K562 (cell line): ENCODE data around the gene SAXO1.

ENCODE experiments used
- LARP7 ChIP-seq: fragments of 450-650 bp; IDR thresholded peaks from 2 replicates; pipeline ENCODE4 v1.6.1; 2016
- LCOR ChIP-seq: sonication (generic); formaldehyde crosslinking; IDR thresholded peaks from 2 replicates; pipeline ENCODE4 v1.8.0; 2022; ENCODE audit warnings: mild to moderate bottlenecking, missing genetic modification reagents
- NFATC3 ChIP-seq: fragments of 450-650 bp; IDR thresholded peaks from 2 replicates; pipeline ENCODE4 v1.6.1; 2017; ENCODE audit warnings: mild to moderate bottlenecking
- PHF20 ChIP-seq: fragments of 450-650 bp; IDR thresholded peaks from 2 replicates; pipeline ENCODE4 v1.6.1; 2018; ENCODE audit not compliant: partially characterized antibody
- POLR2AphosphoS5 ChIP-seq: IDR thresholded peaks from 2 replicates; pipeline ENCODE4 v1.6.1; 2011; ENCODE audit warnings: mild to moderate bottlenecking, low read depth, low read length, moderate library complexity; ENCODE audit not compliant: control insufficient read depth, insufficient read depth
- TAF1 ChIP-seq: IDR thresholded peaks from 2 replicates; pipeline ENCODE4 v1.6.1; 2011; ENCODE audit warnings: mild to moderate bottlenecking, low read length, moderate library complexity; ENCODE audit not compliant: insufficient read depth, control insufficient read depth, severe bottlenecking; ENCODE audit errors: extremely low read depth
- ZNF561 ChIP-seq: fragments of 450-650 bp; formaldehyde crosslinking; conservative IDR thresholded peaks from 2 replicates; pipeline ENCODE4 v1.4.0; 2020; ENCODE audit warnings: mild to moderate bottlenecking, moderate library complexity
- TF ChIP-seq, protein P1 (sequence below): sonication (generic); formaldehyde crosslinking; IDR thresholded peaks from 2 replicates; pipeline ENCODE4 v1.8.0; 2022; ENCODE audit warnings: missing genetic modification reagents, mild to moderate bottlenecking, borderline replicate concordance
- TF ChIP-seq, protein P2 (sequence below), 3 experiments: IDR thresholded peaks in 2 of 3; conservative IDR thresholded peaks in 1 of 3; 2 replicates each; pipeline ENCODE4 v1.5.1; 2011 to 2012; ENCODE audit warnings: low read length in 3 of 3, mild to moderate bottlenecking in 3 of 3, control low read depth in 2 of 3, improper control_type of control experiment in 1 of 3, inconsistent platforms in 1 of 3, low read depth in 1 of 3, mixed read lengths in 1 of 3, moderate library complexity in 1 of 3; ENCODE audit not compliant: insufficient read depth in 2 of 3

DNA sequence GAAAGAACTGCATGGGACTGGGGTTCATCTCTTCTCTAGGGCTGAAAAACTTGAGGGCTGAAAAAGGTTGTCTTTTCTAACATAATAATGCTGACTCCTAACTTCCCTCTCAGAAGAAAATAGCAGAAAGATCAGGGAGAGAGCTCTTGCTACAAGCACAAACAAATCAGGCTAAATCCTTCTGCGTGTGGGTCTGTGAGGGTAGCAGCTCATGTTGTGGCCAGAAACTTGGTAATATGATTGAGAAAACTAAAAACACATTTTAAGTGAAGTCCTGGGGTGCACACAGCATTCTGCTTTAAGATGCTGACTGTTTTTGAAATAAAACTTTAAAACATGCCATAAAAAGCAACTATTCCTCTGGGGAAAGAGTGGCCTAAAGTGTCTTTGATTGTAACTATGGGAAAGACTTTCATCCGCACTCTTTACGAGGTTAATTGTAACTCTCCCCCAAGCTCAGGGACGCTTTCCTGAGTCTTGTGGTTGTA is 56.7 kb downstream of the SAXO1 start:
- TF ChIP-seq ZNF561 (CRISPR knock-in tag) (no peak), POLR2AphosphoS5 (no peak), NFATC3 (no peak), TAF1 (no peak), LARP7 (no peak), LCOR (no peak), PHF20 (no peak)
- TF ChIP-seq, protein P1, sequence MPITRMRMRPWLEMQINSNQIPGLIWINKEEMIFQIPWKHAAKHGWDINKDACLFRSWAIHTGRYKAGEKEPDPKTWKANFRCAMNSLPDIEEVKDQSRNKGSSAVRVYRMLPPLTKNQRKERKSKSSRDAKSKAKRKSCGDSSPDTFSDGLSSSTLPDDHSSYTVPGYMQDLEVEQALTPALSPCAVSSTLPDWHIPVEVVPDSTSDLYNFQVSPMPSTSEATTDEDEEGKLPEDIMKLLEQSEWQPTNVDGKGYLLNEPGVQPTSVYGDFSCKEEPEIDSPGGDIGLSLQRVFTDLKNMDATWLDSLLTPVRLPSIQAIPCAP (CRISPR knock-in tag): no peak
- TF ChIP-seq, protein P2, sequence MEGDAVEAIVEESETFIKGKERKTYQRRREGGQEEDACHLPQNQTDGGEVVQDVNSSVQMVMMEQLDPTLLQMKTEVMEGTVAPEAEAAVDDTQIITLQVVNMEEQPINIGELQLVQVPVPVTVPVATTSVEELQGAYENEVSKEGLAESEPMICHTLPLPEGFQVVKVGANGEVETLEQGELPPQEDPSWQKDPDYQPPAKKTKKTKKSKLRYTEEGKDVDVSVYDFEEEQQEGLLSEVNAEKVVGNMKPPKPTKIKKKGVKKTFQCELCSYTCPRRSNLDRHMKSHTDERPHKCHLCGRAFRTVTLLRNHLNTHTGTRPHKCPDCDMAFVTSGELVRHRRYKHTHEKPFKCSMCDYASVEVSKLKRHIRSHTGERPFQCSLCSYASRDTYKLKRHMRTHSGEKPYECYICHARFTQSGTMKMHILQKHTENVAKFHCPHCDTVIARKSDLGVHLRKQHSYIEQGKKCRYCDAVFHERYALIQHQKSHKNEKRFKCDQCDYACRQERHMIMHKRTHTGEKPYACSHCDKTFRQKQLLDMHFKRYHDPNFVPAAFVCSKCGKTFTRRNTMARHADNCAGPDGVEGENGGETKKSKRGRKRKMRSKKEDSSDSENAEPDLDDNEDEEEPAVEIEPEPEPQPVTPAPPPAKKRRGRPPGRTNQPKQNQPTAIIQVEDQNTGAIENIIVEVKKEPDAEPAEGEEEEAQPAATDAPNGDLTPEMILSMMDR (IDR thresholded peaks at IDR 0.05 in 2 of 3, conservative IDR thresholded peaks at IDR 0.05 in 1 of 3; ENCODE audit: insufficient read depth in 2 of 3, low read depth in 1 of 3, low read length in 3 of 3): no peak
